ENCODE measurements around the gene STAT5B. TPM values are rescaled to one million over a fixed set of nuclear protein-coding genes. Genes with fewer than 3 reads are reported as not detected.

Gene STAT5B
- total RNA-seq, 1 donor from 2014 or later: 82.6 TPM

GRCh38 chr17:42163113-42163512, 113.1 kb downstream of the STAT5B start:
- no peaks in the 10 kb centered on the region for H3K36me3 Mint-ChIP-seq (ENCODE audit: low read depth)
- ChIA-PET POLR2A (no interaction called here), CTCF (no interaction called here)
- no peaks in the 10 kb centered on the region for H3K9me3 Mint-ChIP-seq
- no peak overlapping the region for H3K27ac Mint-ChIP-seq
- no peaks in the 10 kb centered on the region for H3K27me3 Mint-ChIP-seq
- intact Hi-C loops (cut with micrococcal nuclease): no loop called here
- ATAC-seq (ENCODE audit: low read depth): no peak
- no peak for TF ChIP-seq CTCF (IDR thresholded peaks at IDR 0.05)
- DNase-seq: no peak
- peaks cover 8% of the 10 kb centered on the region for H3K4me1 Mint-ChIP-seq
- no peak overlapping the region for H3K4me3 Mint-ChIP-seq

- Mint-ChIP-seq H3K27ac (no peak overlapping the region), H3K27me3 (no peaks in the 10 kb centered on the region), H3K4me1 (peaks cover 8% of the 10 kb centered on the region), H3K36me3 (ENCODE audit: low read depth) (no peaks in the 10 kb centered on the region), H3K4me3 (no peak overlapping the region), H3K9me3 (no peaks in the 10 kb centered on the region)
- POLR2A ChIA-PET: interaction anchor here (0.7 kb wide), 1 partner anchor 27 kb away, joined by 6 read pairs; no protein-coding TSS in a partner anchor
- TF ChIP-seq CTCF (IDR thresholded peaks at IDR 0.05): no peak
- ATAC-seq (ENCODE audit: low read depth) (no peak), DNase-seq (no peak)
- intact Hi-C loops (cut with micrococcal nuclease): no loop called here
- CTCF ChIA-PET: no interaction called here
These were observed 115.7 kb downstream of the STAT5B start for GRCh38 chr17:42160531-42160910.

GRCh38 chr17:42159796-42160530, 116.2 kb downstream of the STAT5B start:
- POLR2A ChIA-PET: interaction anchor here (0.6 to 0.7 kb wide), 2 partner anchors 26 to 39 kb away, joined by 3 to 6 read pairs; partner anchors contain the start of gene KAT2A
- Mint-ChIP-seq H3K36me3 (ENCODE audit: low read depth) (peaks cover under 1% of the 10 kb centered on the region), H3K4me3 (no peak overlapping the region), H3K27ac (no peak overlapping the region), H3K27me3 (no peaks in the 10 kb centered on the region), H3K4me1 (peaks cover 9% of the 10 kb centered on the region), H3K9me3 (no peaks in the 10 kb centered on the region)
- DNase-seq (no peak), ATAC-seq (ENCODE audit: low read depth) (no peak)
- intact Hi-C loops (cut with micrococcal nuclease): no loop called here
- TF ChIP-seq CTCF (IDR thresholded peaks at IDR 0.05): no peak
- CTCF ChIA-PET: no interaction called here

GRCh38 chr17:42155614-42156045, 120.6 kb downstream of the STAT5B start:
- no peaks in the 10 kb centered on the region for H3K27me3 Mint-ChIP-seq
- no peak for DNase-seq
- CTCF ChIA-PET: no interaction called here
- no peaks in the 10 kb centered on the region for H3K9me3 Mint-ChIP-seq
- POLR2A ChIA-PET: interaction anchor here (0.7 to 2.6 kb wide), 4 partner anchors 18 to 260 kb away, joined by 3 to 9 read pairs (median 5); partner anchors contain the start of gene KCNH4
- TF ChIP-seq CTCF (IDR thresholded peaks at IDR 0.05): no peak
- ATAC-seq (ENCODE audit: low read depth): no peak
- peaks cover 37% of the 10 kb centered on the region for H3K4me1 Mint-ChIP-seq
- peak overlapping the region; percentile 95 for H3K4me3 Mint-ChIP-seq
- intact Hi-C loops (cut with micrococcal nuclease): loop anchor here (1.0 kb wide), 8 partner anchors 26 to 290 kb away; partner anchors contain the start of genes CNP, DNAJC7, GHDC and KAT2A
- H3K27ac Mint-ChIP-seq: peak overlapping the region; percentile 92
- peaks cover 27% of the 10 kb centered on the region for H3K36me3 Mint-ChIP-seq (ENCODE audit: low read depth)

- ChIA-PET POLR2A (interaction anchor here (0.8 to 2.6 kb wide), 8 partner anchors 10 to 252 kb away, joined by 3 to 9 read pairs (median 4); partner anchors contain the start of genes DHX58, DNAJC7, KAT2A and KCNH4), CTCF (interaction anchor here (0.6 to 1.5 kb wide), 2 partner anchors 28 to 141 kb away, joined by 4 read pairs; no protein-coding TSS in a partner anchor)
- no peak for ATAC-seq (ENCODE audit: low read depth)
- TF ChIP-seq CTCF (IDR thresholded peaks at IDR 0.05): no peak
- peaks cover 27% of the 10 kb centered on the region for H3K36me3 Mint-ChIP-seq (ENCODE audit: low read depth)
- peak overlapping the region; percentile 92 for H3K27ac Mint-ChIP-seq
- intact Hi-C loops (cut with micrococcal nuclease): no loop called here
- DNase-seq: no peak
- no peaks in the 10 kb centered on the region for H3K27me3 Mint-ChIP-seq
- peaks cover 37% of the 10 kb centered on the region for H3K4me1 Mint-ChIP-seq
- H3K4me3 Mint-ChIP-seq: peak overlapping the region; percentile 95
- no peaks in the 10 kb centered on the region for H3K9me3 Mint-ChIP-seq
These were observed 122.1 kb downstream of the STAT5B start for GRCh38 chr17:42153919-42154742.

All from activated B cell treated with CpG ODN at 0.5 μM for 24 hours (primary cell).